CD4-positive, alpha-beta T cell (primary cell): ENCODE results near the gene ADGRG3. TPM values are rescaled to one million over a fixed set of nuclear protein-coding genes. Genes with fewer than 3 reads are reported as not detected.

Experiments
- ATAC-seq: fragments of 200-7000 bp; cut with Tn5 transposase; one replicate; pipeline ENCODE4 v1.10.0; 2022; ENCODE audit warnings: mild to moderate bottlenecking; ENCODE audit not compliant: poor library complexity
- CTCF ChIA-PET: fragments of 350-600 bp; sonication (Branson Sonifier 250); formaldehyde crosslinking; loops from one replicate; lab custom pipeline; 2021; ENCODE audit warnings: antibody characterized with exemption, inconsistent platforms; lab: Charles Lee
- POLR2A ChIA-PET: fragments of 350-600 bp; sonication (Branson Sonifier 250); formaldehyde crosslinking; loops from one replicate; lab custom pipeline; 2021; ENCODE audit warnings: antibody characterized with exemption, inconsistent platforms; lab: Charles Lee
- DNase-seq, 14 experiments: peaks; one replicate each; pipeline ENCODE4 v3.0.0-alpha.2; 2013 to 2020; ENCODE audit warnings: mixed read lengths in 2 of 14
- H3K27ac ChIP-seq, 2 donors: one replicate each; pipeline versions ENCODE4 v1.5.1 to v1.7.0; 2013; ENCODE audit warnings: low read length in 2 of 2, low read depth in 1 of 2, mild to moderate bottlenecking in 1 of 2
- H3K27me3 ChIP-seq, 2 experiments: 1 replicate in 1 of 2; 2 replicates in 1 of 2; pipeline versions ENCODE4 v1.6.1 to v1.7.0; 2013; ENCODE audit warnings: low read length in 2 of 2, control low read depth in 1 of 2, mild to moderate bottlenecking in 1 of 2, moderate library complexity in 1 of 2; ENCODE audit not compliant: insufficient read depth in 2 of 2, control insufficient read depth in 1 of 2
- H3K36me3 ChIP-seq: one replicate; pipeline ENCODE4 v1.6.1; 2013; ENCODE audit warnings: low read length, control low read depth; ENCODE audit not compliant: insufficient read depth
- H3K4me1 ChIP-seq: one replicate; pipeline ENCODE4 v1.6.1; 2013; ENCODE audit warnings: low read length, control low read depth; ENCODE audit not compliant: insufficient read depth
- H3K4me3 ChIP-seq: one replicate; pipeline ENCODE4 v1.5.1; 2013; ENCODE audit warnings: mild to moderate bottlenecking, low read length, moderate library complexity
- H3K9me3 ChIP-seq, 2 experiments: 1 replicate in 1 of 2; 2 replicates in 1 of 2; pipeline versions ENCODE4 v1.6.1 to v1.7.0; 2013; ENCODE audit warnings: low read length in 2 of 2, mild to moderate bottlenecking in 2 of 2, control low read depth in 1 of 2, moderate library complexity in 1 of 2; ENCODE audit not compliant: control insufficient read depth in 1 of 2, insufficient read depth in 1 of 2
- H3K27ac Mint-ChIP-seq: one replicate; pipeline ENCODE4 v1.8.0; 2020; ENCODE audit warnings: mixed read lengths
- H3K27me3 Mint-ChIP-seq: one replicate; pipeline ENCODE4 v1.8.0; 2021; ENCODE audit warnings: mixed read lengths
- H3K36me3 Mint-ChIP-seq: one replicate; pipeline ENCODE4 v1.8.0; 2021; ENCODE audit warnings: low read depth, mixed read lengths
- H3K4me1 Mint-ChIP-seq: one replicate; pipeline ENCODE4 v1.8.0; 2021; ENCODE audit warnings: low read depth, mixed read lengths
- H3K4me3 Mint-ChIP-seq: one replicate; pipeline ENCODE4 v1.8.0; 2020; ENCODE audit warnings: mild to moderate bottlenecking, mixed read lengths
- H3K9me3 Mint-ChIP-seq: one replicate; pipeline ENCODE4 v1.8.0; 2020; ENCODE audit warnings: mixed read lengths
- intact Hi-C, 2 experiments: fragments of 100-400 bp; cut with DNase I in 1 of 2; cut with micrococcal nuclease in 1 of 2; formaldehyde crosslinking; loops; one replicate each; pipeline versions ENCODE4 v1.15.1 to v1.9.0; 2023 to 2025; cut with DNase I, micrococcal nuclease
- total RNA-seq, 174 experiments: library from RNA in 2 of 174; stranded (reverse) in 2 of 174; gene quantifications; one replicate each; pipeline ENCODE4 v1.2.3 and lab custom pipeline; 2021 to 2026
- TF ChIP-seq, protein P1 (sequence below): fragments of 200-600 bp; IDR thresholded peaks from one replicate; pipeline ENCODE4 v1.8.0; 2022; ENCODE audit warnings: antibody characterized with exemption, mild to moderate bottlenecking

Gene ADGRG3
- total RNA-seq, 2 experiments from 2014 or later, result 0.28 TPM; not detected in 1

DNA sequence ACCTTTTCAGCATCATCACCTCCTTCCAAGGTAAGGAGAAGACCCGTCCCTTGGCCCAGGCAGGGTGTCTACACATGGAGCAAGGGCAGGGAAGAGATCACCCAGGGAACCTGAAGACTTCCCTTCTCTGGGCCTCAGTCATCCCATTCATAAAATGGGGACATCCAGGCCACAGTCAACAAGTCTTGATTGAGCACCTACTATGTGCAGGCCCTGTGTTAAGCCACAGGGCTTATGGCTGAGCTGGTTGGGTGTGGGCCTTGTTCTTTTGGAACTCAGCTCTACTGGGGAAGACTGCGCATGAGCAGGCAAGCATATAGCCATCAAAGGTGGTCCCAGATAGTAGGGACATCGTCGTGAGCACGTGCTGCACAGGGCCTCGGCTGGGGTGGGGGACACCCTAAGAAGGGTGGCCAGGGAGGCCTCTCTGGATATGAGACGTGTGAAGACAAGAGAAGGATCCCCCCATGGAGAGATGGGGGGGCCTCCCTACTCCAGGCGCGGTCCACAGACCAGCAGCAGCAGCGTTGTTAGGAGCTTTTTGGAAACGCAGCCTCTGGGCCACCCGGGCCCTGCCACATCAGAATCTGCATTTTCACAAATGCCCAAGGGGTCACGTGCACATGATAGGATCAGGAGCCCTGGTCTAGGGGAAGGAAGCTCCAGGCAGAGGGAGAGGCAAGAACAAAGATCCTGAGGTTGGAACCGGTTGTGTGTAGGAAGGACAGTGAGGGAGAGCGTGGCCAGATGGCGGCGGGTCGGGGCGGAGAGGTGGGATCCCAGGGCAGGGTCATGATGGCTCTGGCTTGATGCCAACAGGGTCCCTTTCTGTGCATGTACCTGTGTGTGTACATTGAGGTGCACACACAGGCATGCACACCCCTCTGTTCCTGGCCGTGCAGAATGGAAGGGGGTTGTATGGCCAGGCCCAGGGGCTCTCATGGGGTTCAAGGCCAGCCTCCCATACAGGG, 5.9 kb upstream of the ADGRG3 start:
- H3K27me3 Mint-ChIP-seq, result no peaks in the 10 kb centered on the region
- Histone ChIP-seq H3K27ac (no peak overlapping the region), H3K27me3 (no peaks in the 10 kb centered on the region), H3K9me3 (no peaks in the 10 kb centered on the region), H3K36me3 (no peaks in the 10 kb centered on the region), H3K4me3 (no peak overlapping the region), H3K4me1 (no peaks in the 10 kb centered on the region)
- CTCF ChIA-PET, result no interaction called here
- POLR2A ChIA-PET, result no interaction called here
- H3K9me3 Mint-ChIP-seq, result no peaks in the 10 kb centered on the region
- intact Hi-C loops, result no loop called here
- H3K36me3 Mint-ChIP-seq, result no peaks in the 10 kb centered on the region
- DNase-seq (no peak), ATAC-seq (no peak)
- H3K4me1 Mint-ChIP-seq, result no peaks in the 10 kb centered on the region
- TF ChIP-seq, protein P1, sequence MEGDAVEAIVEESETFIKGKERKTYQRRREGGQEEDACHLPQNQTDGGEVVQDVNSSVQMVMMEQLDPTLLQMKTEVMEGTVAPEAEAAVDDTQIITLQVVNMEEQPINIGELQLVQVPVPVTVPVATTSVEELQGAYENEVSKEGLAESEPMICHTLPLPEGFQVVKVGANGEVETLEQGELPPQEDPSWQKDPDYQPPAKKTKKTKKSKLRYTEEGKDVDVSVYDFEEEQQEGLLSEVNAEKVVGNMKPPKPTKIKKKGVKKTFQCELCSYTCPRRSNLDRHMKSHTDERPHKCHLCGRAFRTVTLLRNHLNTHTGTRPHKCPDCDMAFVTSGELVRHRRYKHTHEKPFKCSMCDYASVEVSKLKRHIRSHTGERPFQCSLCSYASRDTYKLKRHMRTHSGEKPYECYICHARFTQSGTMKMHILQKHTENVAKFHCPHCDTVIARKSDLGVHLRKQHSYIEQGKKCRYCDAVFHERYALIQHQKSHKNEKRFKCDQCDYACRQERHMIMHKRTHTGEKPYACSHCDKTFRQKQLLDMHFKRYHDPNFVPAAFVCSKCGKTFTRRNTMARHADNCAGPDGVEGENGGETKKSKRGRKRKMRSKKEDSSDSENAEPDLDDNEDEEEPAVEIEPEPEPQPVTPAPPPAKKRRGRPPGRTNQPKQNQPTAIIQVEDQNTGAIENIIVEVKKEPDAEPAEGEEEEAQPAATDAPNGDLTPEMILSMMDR, result no peak
- H3K4me3 Mint-ChIP-seq, result no peak overlapping the region
- no peak overlapping the region for H3K27ac Mint-ChIP-seq

DNA sequence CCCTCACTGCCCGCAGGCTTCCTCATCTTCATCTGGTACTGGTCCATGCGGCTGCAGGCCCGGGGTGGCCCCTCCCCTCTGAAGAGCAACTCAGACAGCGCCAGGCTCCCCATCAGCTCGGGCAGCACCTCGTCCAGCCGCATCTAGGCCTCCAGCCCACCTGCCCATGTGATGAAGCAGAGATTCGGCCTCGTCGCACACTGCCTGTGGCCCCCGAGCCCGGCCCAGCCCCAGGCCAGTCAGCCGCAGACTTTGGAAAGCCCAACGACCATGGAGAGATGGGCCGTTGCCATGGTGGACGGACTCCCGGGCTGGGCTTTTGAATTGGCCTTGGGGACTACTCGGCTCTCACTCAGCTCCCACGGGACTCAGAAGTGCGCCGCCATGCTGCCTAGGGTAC, 4.7 kb upstream of the ADGRG3 start:
- H3K4me3 Mint-ChIP-seq, result no peak overlapping the region
- Histone ChIP-seq H3K27ac (no peak overlapping the region), H3K9me3 (no peaks in the 10 kb centered on the region), H3K36me3 (no peaks in the 10 kb centered on the region), H3K4me3 (no peak overlapping the region), H3K27me3 (peaks cover 0 to 3% of the 10 kb centered on the region in 2 experiments), H3K4me1 (peaks cover 7% of the 10 kb centered on the region)
- ATAC-seq (no peak), DNase-seq (no peak)
- ChIA-PET CTCF (no interaction called here), POLR2A (no interaction called here)
- no peaks in the 10 kb centered on the region for H3K9me3 Mint-ChIP-seq
- H3K27me3 Mint-ChIP-seq, result no peaks in the 10 kb centered on the region
- no peaks in the 10 kb centered on the region for H3K36me3 Mint-ChIP-seq
- H3K4me1 Mint-ChIP-seq, result no peaks in the 10 kb centered on the region
- TF ChIP-seq, protein P1, result no peak
- intact Hi-C loops, result no loop called here
- H3K27ac Mint-ChIP-seq, result no peak overlapping the region

DNA sequence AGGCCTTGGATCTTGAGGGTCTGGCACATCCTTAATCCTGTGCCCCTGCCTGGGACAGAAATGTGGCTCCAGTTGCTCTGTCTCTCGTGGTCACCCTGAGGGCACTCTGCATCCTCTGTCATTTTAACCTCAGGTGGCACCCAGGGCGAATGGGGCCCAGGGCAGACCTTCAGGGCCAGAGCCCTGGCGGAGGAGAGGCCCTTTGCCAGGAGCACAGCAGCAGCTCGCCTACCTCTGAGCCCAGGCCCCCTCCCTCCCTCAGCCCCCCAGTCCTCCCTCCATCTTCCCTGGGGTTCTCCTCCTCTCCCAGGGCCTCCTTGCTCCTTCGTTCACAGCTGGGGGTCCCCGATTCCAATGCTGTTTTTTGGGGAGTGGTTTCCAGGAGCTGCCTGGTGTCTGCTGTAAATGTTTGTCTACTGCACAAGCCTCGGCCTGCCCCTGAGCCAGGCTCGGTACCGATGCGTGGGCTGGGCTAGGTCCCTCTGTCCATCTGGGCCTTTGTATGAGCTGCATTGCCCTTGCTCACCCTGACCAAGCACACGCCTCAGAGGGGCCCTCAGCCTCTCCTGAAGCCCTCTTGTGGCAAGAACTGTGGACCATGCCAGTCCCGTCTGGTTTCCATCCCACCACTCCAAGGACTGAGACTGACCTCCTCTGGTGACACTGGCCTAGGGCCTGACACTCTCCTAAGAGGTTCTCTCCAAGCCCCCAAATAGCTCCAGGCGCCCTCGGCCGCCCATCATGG, 4.0 kb upstream of the ADGRG3 start:
- POLR2A ChIA-PET, result no interaction called here

More for the DNA sequence above, 4.0 kb upstream of the ADGRG3 start:
- no peak for ATAC-seq
- Mint-ChIP-seq H3K36me3 (no peaks in the 10 kb centered on the region), H3K4me1 (no peaks in the 10 kb centered on the region), H3K27me3 (no peaks in the 10 kb centered on the region), H3K27ac (no peak overlapping the region), H3K4me3 (no peak overlapping the region), H3K9me3 (no peaks in the 10 kb centered on the region)
- no peaks in the 10 kb centered on the region for H3K9me3 ChIP-seq
- no peaks in the 10 kb centered on the region for H3K36me3 ChIP-seq
- no peak for DNase-seq
- no peak overlapping the region for H3K4me3 ChIP-seq
- H3K4me1 ChIP-seq, result peaks cover 7% of the 10 kb centered on the region
- peaks cover 0 to 3% of the 10 kb centered on the region in 2 experiments for H3K27me3 ChIP-seq
- CTCF ChIA-PET, result no interaction called here
- intact Hi-C loops, result no loop called here
- H3K27ac ChIP-seq, result no peak overlapping the region
- TF ChIP-seq, protein P1, result no peak
